Neural progenitor cell (in vitro differentiated cells): ENCODE data around the gene CELA3A.
"Not testable (repeated sequence)": the region's sequence is repeated elsewhere in the genome, so short reads cannot be mapped to it uniquely, and the experiment has no call there.

ENCODE experiments used
- EZH2 ChIP-seq: fragments of 200-600 bp; sonication (generic); IDR thresholded peaks from 2 replicates; pipeline ENCODE4 v1.6.1; 2017; ENCODE audit warnings: antibody characterized with exemption, mild to moderate bottlenecking, moderate library complexity
- EZH2phosphoT487 ChIP-seq: fragments of 200-600 bp; sonication (generic); IDR thresholded peaks from 2 replicates; pipeline ENCODE4 v1.6.1; 2017; ENCODE audit warnings: antibody characterized with exemption
- TF ChIP-seq, protein P1 (sequence below): fragments of 200-600 bp; sonication (generic); IDR thresholded peaks from 2 replicates; pipeline ENCODE4 v1.5.1; 2017; ENCODE audit warnings: antibody characterized with exemption, mild to moderate bottlenecking

GRCh38 chr1:21976703-21977239, 24.7 kb upstream of the CELA3A start, which contains the start of gene CELA3B:
- TF ChIP-seq EZH2, EZH2phosphoT487: not testable (repeated sequence)
- TF ChIP-seq, protein P1, sequence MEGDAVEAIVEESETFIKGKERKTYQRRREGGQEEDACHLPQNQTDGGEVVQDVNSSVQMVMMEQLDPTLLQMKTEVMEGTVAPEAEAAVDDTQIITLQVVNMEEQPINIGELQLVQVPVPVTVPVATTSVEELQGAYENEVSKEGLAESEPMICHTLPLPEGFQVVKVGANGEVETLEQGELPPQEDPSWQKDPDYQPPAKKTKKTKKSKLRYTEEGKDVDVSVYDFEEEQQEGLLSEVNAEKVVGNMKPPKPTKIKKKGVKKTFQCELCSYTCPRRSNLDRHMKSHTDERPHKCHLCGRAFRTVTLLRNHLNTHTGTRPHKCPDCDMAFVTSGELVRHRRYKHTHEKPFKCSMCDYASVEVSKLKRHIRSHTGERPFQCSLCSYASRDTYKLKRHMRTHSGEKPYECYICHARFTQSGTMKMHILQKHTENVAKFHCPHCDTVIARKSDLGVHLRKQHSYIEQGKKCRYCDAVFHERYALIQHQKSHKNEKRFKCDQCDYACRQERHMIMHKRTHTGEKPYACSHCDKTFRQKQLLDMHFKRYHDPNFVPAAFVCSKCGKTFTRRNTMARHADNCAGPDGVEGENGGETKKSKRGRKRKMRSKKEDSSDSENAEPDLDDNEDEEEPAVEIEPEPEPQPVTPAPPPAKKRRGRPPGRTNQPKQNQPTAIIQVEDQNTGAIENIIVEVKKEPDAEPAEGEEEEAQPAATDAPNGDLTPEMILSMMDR: not testable (repeated sequence)
